HG03064 (cell line): Measurements from ENCODE around the gene GRHPR.

Experiments
- ATAC-seq: cut with Tn5 transposase; IDR thresholded peaks from one replicate; pipeline ENCODE4 v1.9.1; 2021; ENCODE audit warnings: low read depth; ENCODE audit not compliant: unreplicated experiment

Gene GRHPR

GRCh38 chr9:37422289-37423104 is at the start of gene GRHPR:
Gene GRHPR (plus strand): TSS chr9:37422696. CDS start chr9:37422751, 55 bp downstream.
- peak; percentile 84 for ATAC-seq

GRCh38 chr9:37372839-37373238 is 49.7 kb upstream of the GRHPR start:
- ATAC-seq = no peak

- ATAC-seq = no peak
These were observed 48.9 kb upstream of the GRHPR start for GRCh38 chr9:37373621-37374020.

GRCh38 chr9:37374892-37375291 is 47.6 kb upstream of the GRHPR start:
- peak; percentile 36 for ATAC-seq

GRCh38 chr9:37377688-37378612 is 44.5 kb upstream of the GRHPR start:
- ATAC-seq = no peak

GRCh38 chr9:37378613-37379004 is 43.9 kb upstream of the GRHPR start:
- no peak for ATAC-seq

GRCh38 chr9:37379835-37380234 is 42.7 kb upstream of the GRHPR start:
- ATAC-seq = no peak

GRCh38 chr9:37380570-37380969 is 41.9 kb upstream of the GRHPR start:
- no peak for ATAC-seq

GRCh38 chr9:37381094-37381741 is 41.3 kb upstream of the GRHPR start:
- ATAC-seq = no peak

- no peak for ATAC-seq
These were observed 40.1 kb upstream of the GRHPR start for GRCh38 chr9:37382161-37382981.

GRCh38 chr9:37382982-37383357 is 39.5 kb upstream of the GRHPR start:
- no peak for ATAC-seq

GRCh38 chr9:37383393-37383792 is 39.1 kb upstream of the GRHPR start:
- no peak for ATAC-seq

- no peak for ATAC-seq
These were observed 38.4 kb upstream of the GRHPR start for GRCh38 chr9:37383876-37384746.

GRCh38 chr9:37385286-37385685 is 37.2 kb upstream of the GRHPR start:
- no peak for ATAC-seq

- no peak for ATAC-seq
These were observed 35.5 kb upstream of the GRHPR start for GRCh38 chr9:37386988-37387387.

GRCh38 chr9:37390759-37391158 is 31.7 kb upstream of the GRHPR start:
- ATAC-seq = peak; percentile 74

- ATAC-seq = no peak
These were observed 30.2 kb upstream of the GRHPR start for GRCh38 chr9:37392272-37392671.

- no peak for ATAC-seq
These were observed 27.3 kb upstream of the GRHPR start for GRCh38 chr9:37395229-37395628.

- no peak for ATAC-seq
These were observed 26.8 kb upstream of the GRHPR start for GRCh38 chr9:37395663-37396062.
